ENCODE results near the gene BBS7. TPM values are rescaled to one million over a fixed set of nuclear protein-coding genes. Genes with fewer than 3 reads are reported as not detected.

Gene BBS7
- polyA plus RNA-seq, 1 donor from 2014 or later: 60.9 TPM

- Histone ChIP-seq H3K4me3 (ENCODE audit: low read length) (no peak overlapping the region), H3K27me3 (ENCODE audit: insufficient read depth, low read depth, low read length) (no peaks in the 10 kb centered on the region), H3K27ac (ENCODE audit: low read length) (no peak overlapping the region), H2AFZ (ENCODE audit: low read depth, low read length) (no peak overlapping the region), H3K9ac (ENCODE audit: low read length) (no peak overlapping the region), H3K4me2 (ENCODE audit: low read length) (no peak overlapping the region), H3F3A (ENCODE audit: insufficient read depth, low read length, poor library complexity, severe bottlenecking) (no peaks in the 10 kb centered on the region), H3K9me3 (ENCODE audit: low read length) (no peaks in the 10 kb centered on the region), H3K9me2 (ENCODE audit: insufficient read depth, low read length) (no peaks in the 10 kb centered on the region), H4K20me1 (ENCODE audit: insufficient read depth) (no peaks in the 10 kb centered on the region), H3K79me2 (replicated peaks; ENCODE audit: insufficient read depth, low read length) (no peaks in the 10 kb centered on the region), H3K36me3 (ENCODE audit: insufficient read depth, low read length) (no peaks in the 10 kb centered on the region)
- TF ChIP-seq RAD21 (conservative IDR thresholded peaks at IDR 0.05) (no peak), POLR2AphosphoS5 (IDR thresholded peaks at IDR 0.05) (no peak), SMC3 (conservative IDR thresholded peaks at IDR 0.05; ENCODE audit: poor library complexity) (no peak), EP300 (conservative IDR thresholded peaks at IDR 0.05; ENCODE audit: poor library complexity, severe bottlenecking) (no peak), EZH2 (IDR thresholded peaks at IDR 0.05; ENCODE audit: borderline replicate concordance, insufficient read depth, low read length, poor library complexity, severe bottlenecking) (no peak), REST (IDR thresholded peaks at IDR 0.05; ENCODE audit: borderline replicate concordance) (no peak), TAF1 (IDR thresholded peaks at IDR 0.05; ENCODE audit: low read depth) (no peak), MXI1 (conservative IDR thresholded peaks at IDR 0.05; ENCODE audit: poor library complexity, severe bottlenecking) (no peak), CTCF (IDR thresholded peaks at IDR 0.05; ENCODE audit: poor library complexity, severe bottlenecking) (no peak)
These were observed 93.5 kb downstream of the BBS7 start for GRCh38 chr4:121776610-121777401.

Other genes starting within 250 kb of the BBS7 start
- 2.9 and 8.1 TPM in 2 replicates for gene ANXA5, start 173.5 kb downstream of the BBS7 start, polyA plus RNA-seq
- gene SMIM43, start 105.3 kb downstream of the BBS7 start, polyA plus RNA-seq: 0.17 TPM in 1 of 2 replicates, not detected in the other
- 67.3 and 67.4 TPM in 2 replicates for gene EXOSC9, start 69.2 kb downstream of the BBS7 start, polyA plus RNA-seq
- gene CCNA2, start 46.6 kb downstream of the BBS7 start, polyA plus RNA-seq: 7.5 and 8.6 TPM in 2 replicates
- gene TRPC3, start 81.6 kb upstream of the BBS7 start, polyA plus RNA-seq: 5.8 and 6.9 TPM in 2 replicates

Data from neural cell (in vitro differentiated cells).